ENCODE results near the gene NEMF. TPM values are rescaled to one million over a fixed set of nuclear protein-coding genes. Genes with fewer than 3 reads are reported as not detected.
"Not testable (repeated sequence)": the region's sequence is repeated elsewhere in the genome, so short reads cannot be mapped to it uniquely, and the experiment has no call there.

The NEMF gene
- total RNA-seq, 1 donor from 2014 or later, result 54.6 TPM

- no peak for DNase-seq (ENCODE audit: low read depth in 2 of 2)
Measured at GRCh38 chr14:49876563-49877127, 24.1 kb upstream of the NEMF start.

GRCh38 chr14:49875640-49876198 is 23.1 kb upstream of the NEMF start:
- DNase-seq (ENCODE audit: low read depth in 2 of 2), result no peak

- not testable (repeated sequence) for DNase-seq (ENCODE audit: low read depth in 2 of 2)
Measured at GRCh38 chr14:49873548-49873947, 21.0 kb upstream of the NEMF start.

- no peak for DNase-seq (ENCODE audit: low read depth in 2 of 2)
Measured at GRCh38 chr14:49870908-49871307, 18.3 kb upstream of the NEMF start.

GRCh38 chr14:49868720-49869114 is 16.1 kb upstream of the NEMF start:
- no peak for DNase-seq (ENCODE audit: low read depth in 2 of 2)

- peak; percentile 95 to 97 for DNase-seq (ENCODE audit: low read depth in 2 of 2)
Measured at GRCh38 chr14:49867831-49868719, 15.5 kb upstream of the NEMF start.

- peak; percentile 70 to 80 for DNase-seq (ENCODE audit: low read depth in 2 of 2)
Measured at GRCh38 chr14:49865431-49865859, 12.9 kb upstream of the NEMF start.

- no peak for DNase-seq (ENCODE audit: low read depth in 2 of 2)
Measured at GRCh38 chr14:49863487-49864281, 11.1 kb upstream of the NEMF start.

GRCh38 chr14:49862089-49862673 is 9.6 kb upstream of the NEMF start:
- DNase-seq (ENCODE audit: low read depth in 2 of 2), result peak; percentile 87 to 92

- peak; percentile 43 to 70 for DNase-seq (ENCODE audit: low read depth in 2 of 2)
Measured at GRCh38 chr14:49861699-49862088, 9.1 kb upstream of the NEMF start.

- no peak for DNase-seq (ENCODE audit: low read depth in 2 of 2)
Measured at GRCh38 chr14:49860988-49861698, 8.6 kb upstream of the NEMF start.

- no peak for DNase-seq (ENCODE audit: low read depth in 2 of 2)
Measured at GRCh38 chr14:49858383-49858782, 5.8 kb upstream of the NEMF start.

- DNase-seq (ENCODE audit: low read depth in 2 of 2), result no peak
Measured at GRCh38 chr14:49857427-49858003, 4.9 kb upstream of the NEMF start.

- peak; percentile 90 to 91 for DNase-seq (ENCODE audit: low read depth in 2 of 2)
Measured at GRCh38 chr14:49853572-49854375, 1.2 kb upstream of the NEMF start.

GRCh38 chr14:49853158-49853477 is 530 bp upstream of the NEMF start:
- no peak for DNase-seq (ENCODE audit: low read depth in 2 of 2)

GRCh38 chr14:49851813-49852212 is 775 bp downstream of the NEMF start:
- DNase-seq (ENCODE audit: low read depth in 2 of 2), result peak in 1 of 2 donors; percentile 19

GRCh38 chr14:49849213-49849847 is 3.3 kb downstream of the NEMF start:
- no peak for DNase-seq (ENCODE audit: low read depth in 2 of 2)

- DNase-seq (ENCODE audit: low read depth in 2 of 2), result no peak
Measured at GRCh38 chr14:49828640-49829039, 23.9 kb downstream of the NEMF start.

- DNase-seq (ENCODE audit: low read depth in 2 of 2), result no peak
Measured at GRCh38 chr14:49820176-49820575, 32.4 kb downstream of the NEMF start.

Measured in lung microvascular endothelial cell (primary cell).